ENCODE data around the gene PRM2.

Gene PRM2

DNA sequence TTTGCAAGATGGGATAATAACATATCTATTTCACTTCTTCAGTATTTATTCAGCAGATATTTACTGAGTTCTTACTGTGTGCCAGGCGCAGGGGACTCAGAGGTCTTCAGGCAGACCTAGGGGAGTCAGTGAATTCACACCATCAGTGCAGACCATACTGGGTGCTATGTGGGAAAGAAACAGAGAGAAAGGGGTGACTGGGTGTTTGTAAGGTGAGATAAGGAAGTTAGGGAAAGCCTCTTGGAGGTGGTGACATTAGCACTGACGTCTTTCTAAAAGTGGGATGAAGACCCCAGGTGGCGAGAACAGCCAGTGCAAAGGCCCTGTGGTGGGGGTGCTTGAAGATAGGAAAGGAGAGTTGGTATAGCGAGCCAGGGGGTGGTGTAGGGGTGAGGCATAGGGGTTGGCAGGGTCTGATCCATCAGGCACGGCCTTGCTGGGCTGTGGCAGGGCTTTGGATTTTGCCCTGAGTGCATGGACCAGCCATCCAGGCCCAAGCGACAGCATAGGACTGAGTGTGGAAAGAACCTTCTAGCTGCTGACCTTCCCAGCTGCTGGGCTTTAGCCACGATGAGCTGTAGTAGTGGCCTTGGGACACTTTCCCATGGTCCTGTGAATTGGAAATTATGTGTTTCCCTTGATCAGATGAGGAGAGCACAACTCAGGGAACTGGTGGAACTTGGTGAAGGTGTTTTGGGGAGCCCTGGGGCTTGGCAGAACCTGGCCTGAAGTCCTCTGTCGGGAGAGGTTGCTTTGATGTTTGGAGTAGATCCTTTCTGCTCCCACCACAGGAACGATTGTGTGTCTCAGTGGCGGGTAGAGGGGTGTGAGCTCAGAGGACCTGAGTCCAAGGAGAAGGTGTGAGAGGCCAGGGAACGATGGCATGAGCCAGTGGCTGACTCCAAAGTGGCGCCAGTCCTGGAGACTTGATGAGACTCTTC lies 16.4 kb downstream of the PRM2 start:
- DNase-seq = no peak

DNA sequence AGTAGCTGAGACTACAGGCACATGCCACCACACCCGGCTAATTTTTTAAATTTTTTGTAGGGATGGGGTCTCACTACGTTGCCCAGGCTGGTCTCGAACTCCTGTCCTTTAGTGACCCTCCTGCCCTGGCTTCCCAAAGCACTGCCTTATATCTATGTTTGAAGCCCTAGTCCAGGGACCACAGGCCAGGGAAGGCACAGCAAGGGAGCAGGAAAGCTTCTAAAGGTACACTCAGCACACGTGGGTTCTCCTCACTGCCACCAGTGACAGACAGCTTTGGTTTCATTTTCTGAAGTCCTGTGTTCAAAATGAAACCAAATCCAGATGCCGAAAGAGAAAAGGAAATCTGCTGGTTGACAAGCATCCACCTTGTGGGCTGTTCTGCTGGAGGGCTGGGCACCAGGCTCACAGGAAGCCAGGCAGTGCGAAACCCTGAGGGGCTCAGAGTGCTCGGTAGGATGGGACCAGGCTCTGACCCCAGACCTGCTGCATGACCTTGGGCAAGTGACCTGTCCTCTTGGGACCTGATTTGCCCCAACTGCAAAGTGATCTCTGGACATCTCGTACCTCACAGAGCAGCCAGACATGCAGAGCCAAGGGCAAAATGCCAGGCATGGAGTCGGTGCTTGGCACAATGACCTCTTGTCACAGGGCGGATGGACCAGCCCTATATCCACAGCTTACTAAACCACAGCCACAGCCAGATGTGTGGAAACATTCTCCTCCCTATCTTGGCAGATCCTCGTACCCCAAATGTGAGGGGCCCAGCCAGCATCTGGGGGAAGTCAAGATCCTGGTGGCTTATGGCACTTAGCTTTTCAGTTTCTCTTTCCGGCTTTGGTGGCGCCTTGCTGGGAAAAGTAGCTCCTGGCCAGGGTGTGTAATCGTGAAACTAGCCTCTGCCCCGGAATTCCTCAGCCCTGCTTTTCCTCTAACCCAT lies 17.5 kb downstream of the PRM2 start:
- DNase-seq = no peak

DNA sequence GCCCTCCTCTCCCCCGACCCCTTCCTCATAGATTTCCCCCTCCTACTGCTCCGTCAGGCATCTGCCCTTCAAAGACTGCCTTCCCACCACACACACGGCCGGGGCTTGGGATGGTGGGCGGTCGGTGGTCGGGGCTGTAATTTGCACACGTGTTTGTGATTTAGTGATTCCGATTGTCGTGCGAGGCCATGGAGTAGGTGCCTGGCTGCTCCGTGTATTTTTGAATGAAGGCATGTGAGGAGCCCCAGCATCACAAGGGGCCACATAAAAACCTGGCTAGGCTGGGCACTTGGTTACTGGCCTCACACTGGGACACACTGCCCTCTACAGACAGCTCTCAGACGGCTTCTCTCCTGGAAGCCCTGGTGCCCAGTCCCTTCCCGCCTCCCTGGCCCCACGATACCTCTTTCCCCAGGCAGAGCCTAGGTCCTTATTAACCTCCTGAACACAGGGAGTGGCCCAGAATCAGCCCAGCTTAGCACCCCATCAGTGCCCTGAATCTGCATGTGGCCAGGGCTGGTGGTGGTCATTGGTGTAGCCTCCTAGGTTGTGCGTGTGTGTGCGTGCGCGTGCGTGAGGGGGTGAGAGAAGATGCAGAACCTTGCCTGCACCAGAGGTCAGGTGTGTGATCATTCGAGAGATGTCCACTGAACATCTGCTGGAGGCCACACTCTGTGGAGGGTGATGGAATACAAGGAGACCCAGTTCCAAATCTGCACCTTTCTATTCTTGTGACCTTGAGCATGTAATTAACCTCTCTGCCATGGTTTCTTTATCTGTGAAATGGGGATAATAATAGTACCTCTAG lies 18.9 kb downstream of the PRM2 start:
- peak; percentile 79 to 88 (median 84) for DNase-seq

DNA sequence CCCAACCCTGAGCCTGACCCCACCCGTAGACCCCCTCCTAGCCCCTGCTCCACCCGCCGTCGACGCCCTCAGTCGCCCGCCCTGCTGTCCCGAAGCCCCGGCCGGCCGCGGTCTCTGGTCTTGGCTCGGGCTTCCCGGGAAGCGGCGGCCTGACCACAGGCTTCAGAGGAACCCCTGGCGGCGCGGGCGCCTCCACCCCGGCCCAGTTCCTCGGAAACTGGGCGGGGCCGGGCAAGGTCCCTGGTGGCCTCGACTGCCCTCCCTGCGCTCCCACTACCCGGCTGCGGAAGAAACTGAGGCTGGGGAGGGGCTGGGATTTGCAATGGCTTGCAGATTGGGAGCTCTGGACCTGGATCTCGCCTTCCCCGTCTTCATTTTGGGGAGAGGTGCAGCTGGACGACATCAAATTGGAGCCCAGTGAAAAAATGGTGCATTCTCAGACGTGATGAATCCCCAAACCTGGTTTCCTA lies 19.6 kb downstream of the PRM2 start:
- peak; percentile 52 to 84 (median 68) for DNase-seq

DNA sequence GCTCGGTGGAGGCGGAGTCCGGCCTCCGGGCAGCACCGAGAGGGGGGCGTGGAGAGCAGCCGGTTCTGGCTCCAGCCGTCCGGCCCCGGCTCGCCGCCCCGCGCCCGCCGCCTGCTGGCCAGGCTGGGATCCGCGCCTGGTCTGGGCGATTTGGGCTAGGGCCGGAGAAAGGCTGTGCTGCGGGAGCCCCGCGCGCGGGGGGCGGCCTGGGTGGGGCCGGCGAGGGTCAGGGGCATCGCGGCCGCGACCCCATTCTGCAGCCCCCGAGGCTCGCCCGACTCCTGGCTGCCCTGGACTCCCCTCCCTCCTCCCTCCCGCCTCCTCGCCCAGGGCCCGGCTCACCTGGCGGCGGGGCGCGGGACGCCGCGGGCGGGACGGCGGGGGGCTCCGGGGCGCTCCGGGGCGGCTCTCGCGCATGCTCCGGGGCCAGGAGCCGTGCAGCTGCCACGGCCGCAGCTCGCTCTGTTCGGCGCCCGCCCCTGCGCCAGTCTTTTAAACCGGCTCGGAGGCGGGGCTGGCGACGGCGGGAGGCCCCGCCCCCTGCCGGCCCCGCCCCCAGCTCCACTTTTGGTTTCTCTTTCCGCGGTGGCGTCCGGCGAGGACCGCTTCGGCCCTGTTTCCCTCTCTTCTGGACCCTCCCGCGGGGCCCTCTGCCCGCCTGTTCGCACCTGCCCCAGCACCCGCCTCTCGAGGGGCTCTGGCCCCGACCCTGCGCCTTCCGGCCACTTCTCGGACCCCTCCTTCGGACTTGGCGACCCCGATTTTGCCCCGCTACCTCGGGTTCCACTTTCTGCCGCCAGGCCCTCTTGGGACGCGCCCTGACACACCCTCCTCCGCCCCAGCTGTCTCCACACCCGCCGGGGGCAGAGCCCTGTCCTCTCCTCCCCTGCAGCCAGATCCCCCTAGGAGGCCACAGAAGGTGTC lies 20.3 kb downstream of the PRM2 start, which contains the start of gene SOCS1:
Gene SOCS1, minus strand, starts transcription at position 468 of the 924 bp plus-strand sequence. CDS start 726 bp downstream, outside the sequence.
- peak; percentile 87 to 96 (median 93) for DNase-seq

DNA sequence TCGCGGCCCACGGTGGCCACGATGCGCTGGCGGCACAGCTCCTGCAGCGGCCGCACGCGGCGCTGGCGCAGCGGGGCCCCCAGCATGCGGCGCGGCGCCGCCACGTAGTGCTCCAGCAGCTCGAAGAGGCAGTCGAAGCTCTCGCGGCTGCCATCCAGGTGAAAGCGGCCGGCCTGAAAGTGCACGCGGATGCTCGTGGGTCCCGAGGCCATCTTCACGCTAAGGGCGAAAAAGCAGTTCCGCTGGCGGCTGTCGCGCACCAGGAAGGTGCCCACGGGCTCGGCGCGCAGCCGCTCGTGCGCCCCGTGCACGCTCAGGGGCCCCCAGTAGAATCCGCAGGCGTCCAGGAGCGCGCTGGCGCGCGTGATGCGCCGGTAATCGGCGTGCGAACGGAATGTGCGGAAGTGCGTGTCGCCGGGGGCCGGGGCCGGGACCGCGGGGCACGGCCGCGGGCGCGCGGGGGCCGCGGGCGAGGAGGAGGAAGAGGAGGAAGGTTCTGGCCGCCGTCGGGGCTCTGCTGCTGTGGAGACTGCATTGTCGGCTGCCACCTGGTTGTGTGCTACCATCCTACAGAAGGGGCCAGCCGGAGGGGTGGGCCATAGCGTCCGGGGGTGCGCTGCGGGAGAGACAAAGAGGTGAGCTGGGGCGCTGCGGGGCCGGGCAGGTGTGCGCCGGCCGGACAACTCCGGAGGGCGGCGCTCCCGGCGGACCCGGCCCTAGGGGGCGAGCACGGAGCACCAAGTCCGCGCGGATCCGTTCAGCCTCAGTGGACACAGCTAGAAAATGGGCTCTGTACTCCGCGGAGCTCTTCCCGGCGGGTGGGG lies 21.2 kb downstream of the PRM2 start:
- DNase-seq = peak; percentile 28 to 69 (median 45)

DNA sequence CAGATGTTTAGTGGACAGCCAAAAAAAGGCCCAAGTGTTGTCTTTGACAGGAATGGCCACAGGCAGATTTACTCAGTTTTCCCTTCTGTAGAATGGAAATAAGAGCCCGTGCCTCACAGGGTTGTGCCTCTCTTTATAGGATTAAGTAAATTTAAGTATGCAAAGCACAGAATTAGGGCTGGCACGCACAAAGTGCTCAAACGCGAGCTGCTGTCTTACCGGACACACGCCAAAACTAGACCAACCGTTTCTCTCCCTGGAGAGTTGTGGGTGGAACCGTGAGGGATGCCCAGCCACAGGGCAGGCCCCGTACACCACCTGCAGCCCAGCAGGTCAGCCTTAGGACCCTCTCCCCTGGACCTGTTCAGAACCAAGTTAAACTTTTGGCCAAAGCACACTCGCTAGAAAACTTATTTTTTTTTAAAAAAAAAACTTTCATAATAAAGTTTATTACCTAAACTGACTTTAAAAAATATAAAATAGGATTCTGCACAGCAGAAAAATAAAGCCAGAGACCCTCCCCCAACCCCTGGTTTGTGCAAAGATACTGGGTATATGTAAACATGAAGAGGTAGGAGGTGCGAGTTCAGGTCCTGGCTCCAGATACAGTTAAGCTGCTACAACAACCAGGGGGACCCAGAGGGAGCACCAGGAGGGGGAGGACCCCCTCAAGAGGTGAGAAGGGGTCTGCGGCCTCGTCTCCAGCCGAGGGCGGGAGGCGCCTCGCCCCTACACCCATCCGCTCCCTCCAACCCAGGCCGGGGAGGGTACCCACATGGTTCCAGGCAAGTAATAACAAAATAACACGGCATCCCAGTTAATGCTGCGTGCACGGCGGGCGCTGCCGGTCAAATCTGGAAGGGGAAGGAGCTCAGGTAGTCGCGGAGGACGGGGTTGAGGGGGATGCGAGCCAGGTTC lies 22.0 kb downstream of the PRM2 start:
- DNase-seq = no peak

DNA sequence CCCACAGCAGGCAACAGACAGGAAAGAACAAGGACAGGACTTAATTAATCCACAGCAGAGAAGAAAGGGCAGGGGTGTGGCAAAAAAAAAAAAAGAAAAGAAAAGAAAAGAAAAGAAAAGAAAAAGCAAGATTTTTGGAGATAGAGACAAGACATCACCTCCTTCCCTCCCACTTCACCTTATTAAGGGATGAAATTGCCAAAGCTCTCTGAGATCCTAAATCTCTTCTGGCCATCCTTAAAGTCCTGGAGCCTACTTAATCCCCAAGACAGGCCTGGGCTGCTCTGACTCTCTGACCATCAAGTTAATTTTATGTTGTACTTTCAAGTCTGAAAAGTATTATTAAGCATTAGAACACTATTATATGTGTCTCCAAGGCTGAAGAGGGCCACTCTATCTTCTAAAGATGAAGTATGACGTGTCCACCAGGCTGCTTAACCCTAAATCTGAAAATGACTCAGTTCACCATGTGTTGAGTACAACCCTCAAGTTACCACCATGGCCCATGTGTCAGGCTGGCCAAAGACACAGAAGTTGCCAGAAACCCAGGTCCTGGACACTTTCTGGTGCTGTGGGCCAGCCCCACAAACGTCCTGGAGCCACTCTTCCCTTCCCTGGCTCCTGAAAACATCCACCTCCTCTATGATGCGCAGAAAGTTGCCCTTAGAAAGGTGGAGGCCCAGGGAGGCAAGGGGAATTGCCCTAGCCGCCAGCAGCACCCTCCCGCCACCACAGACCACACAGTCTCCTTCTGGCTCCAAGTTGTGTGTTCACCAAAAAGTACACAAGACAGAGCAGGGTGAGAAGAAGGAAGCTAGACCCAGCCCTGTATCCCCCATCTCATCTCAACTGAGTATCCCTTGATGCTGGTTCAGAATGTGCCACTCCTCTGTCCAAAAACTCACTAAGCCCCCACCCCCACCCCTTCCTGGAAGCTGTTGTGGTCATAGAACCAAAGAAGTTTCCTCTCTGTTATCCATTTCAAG lies 23.0 kb downstream of the PRM2 start:
- DNase-seq = no peak

DNA sequence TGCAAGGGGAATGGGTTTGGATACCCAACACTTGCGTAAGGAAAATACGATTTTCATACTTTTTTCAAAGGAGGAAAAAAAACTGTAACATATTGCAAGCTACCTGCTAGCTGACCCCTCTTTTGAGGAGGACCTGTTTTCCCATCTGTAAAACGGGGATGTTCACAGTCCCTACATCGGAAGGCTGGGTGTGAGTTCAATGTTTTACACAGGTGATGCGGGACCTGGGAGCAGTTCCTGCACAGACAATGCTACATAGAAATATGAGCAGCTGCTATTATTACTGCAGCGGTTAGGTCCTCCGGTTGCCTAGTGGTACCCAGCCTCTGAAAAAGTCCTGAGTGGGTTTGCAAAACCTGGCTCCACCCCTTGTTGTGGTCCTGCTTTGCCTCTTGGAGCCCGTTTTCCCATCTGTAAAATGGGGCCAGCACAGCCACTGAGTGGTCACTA lies 23.8 kb downstream of the PRM2 start:
- no peak for DNase-seq

DNA sequence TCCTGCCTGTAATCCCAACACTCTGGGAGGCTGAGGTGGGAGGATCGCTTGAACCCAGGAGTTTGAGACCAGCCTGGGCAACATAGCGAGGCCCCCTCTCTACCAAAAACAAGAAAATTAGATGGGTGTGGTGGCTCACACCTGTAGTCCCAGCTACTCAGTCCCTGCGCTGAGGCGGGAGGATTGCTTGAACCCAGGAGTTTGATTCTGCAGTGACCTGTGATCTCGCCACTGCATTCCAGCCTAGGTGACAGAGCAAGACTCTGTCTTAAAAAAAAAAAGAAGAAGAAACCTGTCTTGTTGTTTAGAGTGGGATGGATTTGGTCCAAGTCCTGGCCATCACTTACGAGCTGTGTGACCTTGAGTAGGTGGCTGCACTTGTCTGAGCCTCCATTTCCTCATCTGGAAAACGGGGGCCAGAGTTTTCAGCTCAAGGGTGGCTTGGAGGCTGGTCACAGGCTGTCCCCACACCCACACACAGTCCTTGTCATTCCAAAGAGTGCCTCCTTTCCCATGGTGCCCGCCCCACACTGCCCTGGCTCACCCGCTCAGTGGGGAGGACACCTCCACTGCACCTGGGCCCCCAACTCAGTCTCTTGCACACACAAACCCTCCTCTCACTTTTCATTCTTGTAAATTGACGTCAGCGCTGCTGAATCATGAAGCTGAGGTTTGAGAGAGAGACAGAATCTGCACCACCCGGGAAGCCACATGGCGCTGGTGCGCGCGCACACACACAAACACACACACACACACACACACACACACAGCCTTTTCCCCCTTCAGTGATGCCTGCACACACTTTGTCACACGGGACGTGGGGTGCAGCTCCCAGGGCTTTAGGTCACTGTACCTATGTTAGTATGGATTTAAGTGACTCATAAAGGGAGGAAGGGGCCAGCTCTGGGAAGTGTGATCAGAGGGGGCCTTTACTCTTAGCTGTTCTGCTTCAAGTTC lies 24.5 kb downstream of the PRM2 start:
- DNase-seq = peak in 2 of 4 experiments; percentile 39 to 44

DNA sequence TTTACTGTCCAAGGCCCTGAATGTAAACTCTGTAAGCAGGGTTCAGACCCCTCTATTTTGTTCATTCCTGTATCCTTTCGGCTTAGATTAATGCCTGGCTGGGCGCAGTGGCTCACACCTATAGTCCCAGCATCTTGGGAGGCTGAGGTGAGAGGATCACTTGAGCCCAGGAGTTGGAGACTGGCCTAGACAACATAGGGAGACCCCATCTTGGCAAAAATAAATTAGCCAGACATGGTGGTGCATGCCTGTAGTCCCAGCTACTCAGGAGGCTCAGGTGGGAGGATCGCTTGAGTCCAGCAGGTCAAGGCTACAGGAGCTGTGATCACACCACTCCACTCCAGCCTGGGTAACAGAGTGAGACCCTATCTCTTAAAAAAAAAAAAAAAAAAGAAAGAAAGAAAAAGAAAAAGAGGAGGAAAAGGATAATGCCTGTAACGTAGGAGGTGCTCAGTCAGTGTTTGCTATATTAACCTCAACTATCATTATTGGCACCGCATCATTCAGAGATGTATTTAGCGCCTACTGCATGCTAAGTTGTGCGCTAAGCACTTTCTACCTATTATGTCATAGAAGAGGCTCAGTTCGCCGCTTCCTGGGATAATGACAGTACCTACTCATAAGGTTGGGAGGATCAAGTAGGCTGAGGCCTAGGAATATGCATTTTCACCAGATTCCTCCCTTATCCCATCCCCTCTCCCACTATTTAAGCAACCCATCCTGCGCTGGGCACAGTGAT lies 25.3 kb downstream of the PRM2 start:
- no peak for DNase-seq

DNA sequence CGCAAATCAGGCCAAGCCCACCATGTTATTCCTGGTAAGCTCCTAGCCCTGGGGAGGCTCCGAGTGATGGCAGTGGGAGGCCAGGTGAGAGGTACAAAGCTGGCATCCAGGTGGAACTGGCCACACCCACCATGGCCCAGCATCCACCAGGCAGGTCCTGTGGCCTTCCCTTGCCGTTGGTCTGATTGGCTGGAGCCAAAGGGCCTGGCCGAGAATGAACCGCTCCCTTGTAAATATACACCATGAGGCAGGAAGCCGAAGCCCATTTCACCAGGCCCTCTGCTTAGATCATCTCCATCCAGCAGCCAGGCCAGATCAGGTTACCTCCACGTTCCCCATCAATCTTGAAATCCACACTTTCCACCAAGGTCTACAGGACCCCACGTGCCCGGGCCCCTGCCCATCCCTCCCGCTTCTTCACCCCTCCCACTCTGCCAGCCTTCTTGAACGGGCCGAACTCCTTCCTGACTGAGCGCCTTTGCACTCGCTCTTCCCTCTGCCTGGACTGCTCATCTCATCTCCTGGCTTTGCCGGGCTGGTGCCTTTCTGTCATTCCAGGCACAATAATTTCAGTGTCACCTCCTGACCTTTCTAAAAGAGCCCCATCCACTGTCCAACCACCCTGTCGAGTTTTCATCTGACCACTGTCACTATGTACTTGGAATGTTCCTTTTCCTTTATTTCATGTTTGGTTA lies 26.0 kb downstream of the PRM2 start:
- no peak for DNase-seq

DNA sequence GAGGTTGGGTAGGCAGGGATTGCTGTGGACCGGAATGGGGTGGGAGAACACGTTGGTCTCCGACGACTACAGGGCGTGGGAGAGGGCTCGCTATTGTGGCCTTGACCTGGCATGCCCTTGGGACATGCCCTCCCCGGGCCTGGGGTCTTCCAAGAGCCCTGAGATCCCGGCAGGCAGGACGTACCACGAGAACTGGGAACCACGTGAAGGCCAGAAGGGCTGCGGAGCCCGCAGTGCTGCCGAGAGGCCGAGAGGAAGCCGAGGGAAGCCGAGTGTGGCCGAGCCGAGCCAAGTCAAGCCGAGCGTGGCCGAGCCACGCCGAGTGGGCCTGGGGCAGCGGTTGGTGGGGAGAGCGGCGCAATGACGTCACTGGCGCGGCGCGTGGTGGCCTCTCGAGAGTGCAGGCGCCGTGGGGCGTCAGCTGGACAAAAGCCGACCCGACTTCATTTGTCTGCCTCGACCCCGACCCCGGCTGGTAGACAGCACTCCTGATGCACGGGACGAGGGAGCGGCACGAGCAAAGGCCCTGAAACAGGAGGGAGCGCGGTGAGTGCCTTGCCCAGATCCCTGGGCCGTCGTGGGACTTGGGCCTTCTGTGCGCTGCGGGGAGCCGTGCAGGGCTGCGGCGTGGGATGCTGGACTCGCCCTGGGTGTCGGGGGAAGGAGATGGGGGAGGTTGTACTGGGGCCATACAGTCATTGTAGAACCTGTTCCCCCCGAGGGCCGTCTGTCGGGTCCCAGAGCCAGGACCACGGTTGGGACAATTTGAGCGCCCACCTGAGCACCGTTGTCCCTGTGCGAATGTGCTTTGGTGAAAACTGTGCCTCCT lies 26.8 kb downstream of the PRM2 start:
- DNase-seq = no peak

DNA sequence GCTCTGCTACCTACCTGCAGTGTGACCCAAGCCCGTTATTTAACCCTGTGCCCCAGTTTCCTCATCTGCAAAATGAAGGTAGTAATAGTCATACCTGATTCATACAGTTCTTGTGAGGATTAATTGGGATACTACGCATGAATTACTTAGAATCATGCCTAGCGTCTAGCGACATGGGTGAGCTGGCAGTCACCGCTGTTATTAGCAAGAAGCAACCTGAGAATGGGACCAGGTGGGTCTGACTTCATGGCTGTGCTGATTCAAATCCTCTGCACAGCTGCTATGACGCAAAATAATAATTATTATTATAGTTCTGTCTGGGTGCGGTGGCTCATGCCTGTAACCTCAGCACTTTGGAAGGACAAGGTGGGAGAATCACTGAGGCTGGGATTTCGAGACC lies 28.1 kb downstream of the PRM2 start:
- no peak for DNase-seq
